Measurements from ENCODE around the gene OGA.

The OGA gene

GRCh38 chr10:101776161-101776817 lies 42.0 kb downstream of the OGA start:
- no peak for DNase-seq

GRCh38 chr10:101775273-101776160 lies 42.7 kb downstream of the OGA start, which contains the start of gene FGF8:
Gene FGF8, minus strand, starts transcription at chr10:101776114. Its CDS starts 214 bp downstream, at chr10:101775900.
- no peak for DNase-seq

GRCh38 chr10:101774589-101775272 lies 43.5 kb downstream of the OGA start:
- DNase-seq = no peak

GRCh38 chr10:101773923-101774588 lies 44.2 kb downstream of the OGA start:
- DNase-seq = no peak

GRCh38 chr10:101772895-101773761 lies 45.1 kb downstream of the OGA start:
- no peak for DNase-seq

GRCh38 chr10:101772017-101772894 lies 46.0 kb downstream of the OGA start:
- no peak for DNase-seq

DNA sequence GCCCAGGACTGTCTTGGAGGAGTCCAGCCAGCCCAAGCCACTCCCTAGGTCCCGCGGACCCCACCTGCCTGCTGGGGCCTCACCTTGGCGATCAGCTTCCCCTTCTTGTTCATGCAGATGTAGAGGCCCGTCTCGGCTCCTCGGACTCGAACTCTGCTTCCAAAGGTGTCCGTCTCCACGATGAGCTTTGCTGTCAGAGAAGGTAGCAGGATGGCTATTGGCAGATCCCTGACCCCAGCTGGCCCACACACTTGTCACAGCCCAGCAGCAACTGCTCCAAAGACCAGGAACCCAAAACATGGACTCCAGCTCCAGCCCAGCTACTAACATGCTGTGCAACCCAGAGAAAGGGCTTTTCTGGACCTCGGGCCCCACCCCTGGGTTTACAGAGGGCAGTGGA lies 46.9 kb downstream of the OGA start:
- no peak for DNase-seq

DNA sequence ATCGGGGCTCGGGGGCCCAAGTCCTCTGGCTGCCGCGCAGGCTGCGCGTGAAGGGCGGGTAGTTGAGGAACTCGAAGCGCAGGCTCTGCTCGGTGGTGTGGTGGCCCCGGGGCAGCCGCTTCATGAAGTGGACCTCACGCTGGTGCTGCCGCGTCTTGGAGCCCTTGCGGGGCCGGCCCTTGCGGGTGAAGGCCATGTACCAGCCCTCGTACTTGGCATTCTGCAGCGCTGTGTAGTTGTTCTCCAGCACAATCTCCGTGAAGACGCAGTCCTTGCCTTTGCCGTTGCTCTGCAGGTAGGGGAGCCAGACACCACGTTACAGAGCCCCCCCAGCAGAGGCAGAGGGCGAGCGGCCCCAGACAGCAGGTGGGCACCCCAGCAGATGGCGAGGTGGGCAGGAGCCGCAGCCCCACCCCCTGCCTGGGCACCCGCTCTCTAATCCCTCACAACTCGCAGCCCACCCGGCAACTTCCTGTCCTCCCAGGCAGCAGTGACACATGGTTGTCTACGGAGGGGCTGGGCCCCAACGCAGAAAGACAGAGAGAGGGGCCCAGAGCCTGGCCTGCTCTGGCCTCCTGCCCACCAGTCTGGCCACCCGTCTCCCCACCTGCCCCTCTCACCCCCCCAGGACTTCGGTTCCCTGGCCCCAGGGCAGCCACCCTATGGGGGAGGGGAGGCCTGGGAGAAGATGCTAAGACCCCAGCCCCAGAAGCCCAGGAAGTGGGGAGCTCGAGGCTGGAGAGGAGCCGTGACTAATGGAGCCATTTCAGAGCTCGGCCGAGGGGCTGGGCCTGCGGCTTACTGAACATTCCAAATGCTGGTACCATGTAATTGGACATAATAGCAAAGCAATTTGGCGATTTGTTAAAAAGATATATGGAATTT lies 47.7 kb downstream of the OGA start:
- no peak for DNase-seq

GRCh38 chr10:101769541-101770180 lies 48.6 kb downstream of the OGA start:
- DNase-seq = no peak

DNA sequence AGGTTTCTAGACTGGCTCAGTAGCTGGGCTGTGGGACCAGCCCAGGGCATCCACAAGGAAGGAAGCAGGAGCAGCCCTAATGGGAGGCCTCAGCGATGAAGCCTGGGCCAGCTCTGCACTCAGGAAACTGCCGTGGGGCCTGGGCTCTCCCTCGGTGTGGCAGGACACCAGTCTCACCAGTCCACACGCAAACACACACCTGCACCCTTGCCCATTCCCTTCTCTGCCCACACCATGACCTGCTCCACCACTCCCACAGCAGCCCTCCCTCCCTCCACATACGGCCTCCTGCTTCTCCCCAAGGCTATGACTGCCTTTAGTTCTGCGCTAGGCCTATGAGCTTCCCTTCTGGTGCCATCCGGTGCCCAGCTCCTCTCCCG lies 49.5 kb downstream of the OGA start:
- no peak for DNase-seq

GRCh38 chr10:101767966-101768790 lies 50.1 kb downstream of the OGA start:
- DNase-seq = no peak

DNA sequence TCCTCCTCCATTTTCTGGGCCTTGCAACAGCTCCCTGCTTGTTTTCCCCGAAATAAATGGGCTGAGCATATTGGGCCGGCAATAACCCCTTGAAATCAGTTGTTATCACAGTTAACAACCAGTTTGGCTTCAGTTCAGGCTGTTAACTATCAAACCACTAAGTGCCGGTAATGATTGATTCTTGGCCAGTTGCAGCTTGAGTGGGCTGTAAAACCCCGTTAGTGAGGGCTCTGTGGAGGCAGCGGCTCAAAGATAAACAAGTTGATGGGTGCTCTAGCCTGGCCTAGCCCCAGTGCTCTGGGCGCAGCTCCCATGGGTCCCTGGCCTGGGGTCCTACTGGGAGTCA lies 50.7 kb downstream of the OGA start:
- DNase-seq = no peak

DNA sequence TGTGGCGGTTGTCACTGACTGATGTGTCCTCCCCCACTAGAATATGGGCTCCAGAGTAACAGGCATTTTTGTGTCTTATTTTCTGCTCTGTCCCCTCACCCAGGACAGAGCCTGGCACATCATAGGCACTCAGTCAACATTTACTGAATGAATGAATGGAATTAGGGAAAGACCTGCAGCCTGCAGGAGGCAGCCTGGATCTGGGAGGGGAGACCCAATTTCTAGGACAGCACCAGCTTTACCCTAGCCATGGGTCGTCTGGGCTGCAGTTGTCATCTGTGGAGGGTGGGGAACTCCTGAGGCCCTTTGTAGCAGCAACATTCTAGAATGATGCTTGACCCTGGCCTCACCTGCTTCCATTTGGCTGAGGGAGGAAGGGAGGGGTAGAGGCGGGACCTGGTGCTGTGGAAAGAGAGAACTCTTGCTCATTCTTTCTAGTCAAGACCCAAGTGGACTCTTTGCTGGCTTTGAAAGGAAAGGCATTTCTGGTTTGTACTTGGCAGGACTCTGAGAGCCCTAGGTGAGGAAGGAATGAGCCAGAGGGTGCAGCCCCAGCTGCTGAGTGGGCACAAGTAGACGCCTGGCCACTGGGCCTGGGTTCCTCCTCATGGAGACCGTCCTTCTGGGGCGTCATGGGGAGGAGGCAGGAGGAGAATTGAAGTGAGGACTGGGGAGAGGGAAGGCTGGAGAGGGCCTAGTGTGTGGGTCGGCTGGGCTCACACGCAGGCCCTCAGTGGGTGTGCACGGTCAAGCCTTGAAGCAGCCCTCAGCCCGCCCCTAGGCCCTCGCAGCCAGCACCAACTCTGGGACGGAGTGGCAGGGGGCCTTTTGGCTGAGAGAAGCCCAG lies 51.3 kb downstream of the OGA start:
- DNase-seq = no peak

GRCh38 chr10:101766306-101766705 lies 51.9 kb downstream of the OGA start:
- no peak for DNase-seq

- DNase-seq = no peak
Measured at GRCh38 chr10:101763141-101763846, 55.0 kb downstream of the OGA start.

All from anterior cingulate cortex (tissue), 58 donors.